ENCODE measurements around the gene RIMOC1. TPM values are rescaled to one million over a fixed set of nuclear protein-coding genes. Genes with fewer than 3 reads are reported as not detected.
"Not testable (repeated sequence)": the region's sequence is repeated elsewhere in the genome, so short reads cannot be mapped to it uniquely, and the experiment has no call there.

The RIMOC1 gene
- total and polyA plus RNA-seq, 2 donors, result 12.0 to 25.2 TPM

DNA sequence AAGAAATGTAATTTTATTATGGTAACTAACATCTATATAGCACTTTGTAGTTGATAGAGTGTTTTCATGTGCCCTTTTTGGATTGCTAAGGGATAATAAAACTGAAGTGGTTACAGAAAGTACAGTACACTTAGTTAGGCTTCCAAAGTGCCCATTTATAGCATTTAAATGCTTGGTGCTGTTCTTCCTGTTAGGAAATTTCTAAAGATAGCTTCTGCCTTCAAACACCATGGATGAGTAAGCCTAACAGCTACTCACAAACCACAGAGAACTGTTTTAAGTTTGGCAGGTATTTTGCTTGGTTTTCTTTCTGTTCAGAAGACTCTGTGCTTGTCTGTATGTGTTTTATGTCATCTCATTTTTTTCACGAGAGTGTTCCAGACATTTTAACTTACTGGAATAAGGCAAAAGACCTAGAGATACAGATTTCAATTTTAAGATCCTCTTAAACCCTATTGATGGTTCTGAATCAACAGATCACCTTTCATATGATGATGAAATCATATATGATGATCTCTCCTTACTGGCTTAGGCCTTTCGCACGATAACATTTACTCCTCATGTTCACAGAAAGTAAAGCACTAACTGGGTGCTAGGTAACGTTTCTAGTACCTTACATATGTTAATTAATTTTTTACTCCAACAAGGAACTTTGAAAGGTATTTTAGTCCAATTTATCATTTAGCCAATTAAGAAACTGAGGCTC lies 4.4 kb downstream of the RIMOC1 start:
- Histone ChIP-seq H3K4me3 (ENCODE audit: low read depth, low read length) (no peak overlapping the region), H3K36me3 (ENCODE audit: insufficient read depth) (no peaks in the 10 kb centered on the region), H3K4me1 (ENCODE audit: insufficient read depth) (no peaks in the 10 kb centered on the region), H3K27ac (ENCODE audit: low read depth) (no peak overlapping the region)
- 92% methylated on average over 4 of the region's 4 CpGs for WGBS
- DNase-seq (ENCODE audit: extremely low spot score), result no peak

DNA sequence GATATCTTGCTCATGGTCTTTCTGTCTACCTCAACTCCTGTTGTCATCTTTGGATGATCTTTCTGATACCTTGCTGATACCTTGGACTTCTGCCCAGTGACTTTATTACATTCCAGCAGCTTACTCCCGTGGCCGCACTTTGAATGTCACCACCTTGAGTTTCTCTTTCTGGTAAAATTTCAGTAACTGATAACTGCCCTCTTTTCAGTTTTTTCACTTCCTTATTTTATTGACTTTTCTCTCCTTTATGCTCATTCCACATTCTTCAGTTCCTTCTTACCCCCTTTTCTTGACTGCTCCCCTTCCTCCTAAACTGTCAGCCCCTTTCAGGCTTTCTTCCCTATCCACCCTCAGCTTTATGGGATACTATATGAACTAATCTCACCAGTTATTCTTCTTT lies 14.0 kb downstream of the RIMOC1 start:
- Histone ChIP-seq H3K27ac (ENCODE audit: low read depth) (no peak overlapping the region), H3K36me3 (ENCODE audit: insufficient read depth) (peaks cover 9% of the 10 kb centered on the region), H3K4me3 (ENCODE audit: low read depth, low read length) (no peak overlapping the region), H3K4me1 (ENCODE audit: insufficient read depth) (no peaks in the 10 kb centered on the region)
- no peak for DNase-seq (ENCODE audit: extremely low spot score)
- WGBS, result 82% methylated on average over 2 of the region's 2 CpGs

DNA sequence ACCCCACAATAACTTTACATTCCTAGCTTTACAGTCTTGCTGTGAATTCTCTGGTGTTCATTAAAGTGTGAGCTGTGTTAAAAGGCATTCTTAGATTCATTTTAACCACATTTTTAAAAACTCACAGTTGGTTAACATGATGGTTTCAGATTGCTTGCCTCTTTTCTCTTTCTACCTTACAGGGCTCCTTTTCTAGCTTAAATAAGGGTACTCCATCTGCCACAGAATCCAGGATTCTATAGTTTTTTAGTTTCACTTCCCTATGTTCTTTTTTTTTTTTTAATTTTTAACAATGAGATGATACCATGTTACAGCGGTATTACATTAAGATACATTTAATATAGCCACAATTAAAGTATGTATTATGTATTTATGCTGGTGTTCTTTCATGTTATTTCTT lies 17.0 kb downstream of the RIMOC1 start:
- Histone ChIP-seq H3K4me1 (ENCODE audit: insufficient read depth) (no peaks in the 10 kb centered on the region), H3K4me3 (ENCODE audit: low read depth, low read length) (no peak overlapping the region), H3K36me3 (ENCODE audit: insufficient read depth) (peaks cover 5% of the 10 kb centered on the region), H3K27ac (ENCODE audit: low read depth) (no peak overlapping the region)
- DNase-seq (ENCODE audit: extremely low spot score), result no peak
- WGBS, result 96% methylated on average over 1 of the region's 1 CpG

DNA sequence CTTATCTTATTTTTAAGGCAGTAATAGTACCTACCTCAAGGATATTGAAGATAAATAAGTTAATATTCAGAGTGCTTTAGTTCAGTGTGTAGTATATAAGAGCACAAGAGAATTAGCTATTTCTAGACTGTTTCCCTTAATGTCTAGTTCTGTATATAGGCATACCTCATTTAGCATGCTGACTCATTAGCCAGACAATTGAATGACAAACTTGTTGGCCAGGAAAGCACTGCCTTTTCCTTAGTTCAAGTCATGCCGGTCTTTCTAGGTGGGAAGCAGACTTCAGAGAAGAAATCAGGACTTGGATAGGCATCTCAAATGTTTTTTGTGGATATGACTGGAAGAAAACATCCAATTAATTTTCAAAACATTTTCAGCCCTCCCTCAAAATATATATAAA lies 17.7 kb downstream of the RIMOC1 start:
- WGBS, result 88% methylated on average over 1 of the region's 1 CpG
- H3K4me1 ChIP-seq (ENCODE audit: insufficient read depth), result no peaks in the 10 kb centered on the region
- no peak for DNase-seq (ENCODE audit: extremely low spot score)
- no peak overlapping the region for H3K27ac ChIP-seq (ENCODE audit: low read depth)
- peaks cover 5% of the 10 kb centered on the region for H3K36me3 ChIP-seq (ENCODE audit: insufficient read depth)
- H3K4me3 ChIP-seq (ENCODE audit: low read depth, low read length), result no peak overlapping the region

DNA sequence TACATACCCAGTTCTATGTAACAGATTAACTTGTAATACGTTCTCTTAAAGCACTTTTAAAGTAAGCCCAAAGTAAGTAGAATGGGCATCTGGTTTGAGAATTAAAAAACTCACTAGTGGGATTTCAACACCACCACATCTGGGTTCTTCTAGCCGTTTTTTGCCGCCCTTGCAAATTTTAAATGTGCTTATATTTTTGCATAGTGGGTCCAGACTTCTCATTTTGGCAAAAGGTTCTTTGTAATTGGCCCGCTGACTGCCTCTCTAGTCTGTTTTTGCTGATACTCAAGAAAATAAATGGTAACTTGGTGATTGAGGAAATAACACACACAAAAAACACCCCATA lies 20.4 kb downstream of the RIMOC1 start:
- peak overlapping the region; percentile 95 for H3K27ac ChIP-seq (ENCODE audit: low read depth)
- H3K36me3 ChIP-seq (ENCODE audit: insufficient read depth), result peaks cover 2% of the 10 kb centered on the region
- WGBS, result 55% methylated on average over 4 of the region's 4 CpGs
- no peaks in the 10 kb centered on the region for H3K4me1 ChIP-seq (ENCODE audit: insufficient read depth)
- peak overlapping the region; percentile 66 for H3K4me3 ChIP-seq (ENCODE audit: low read depth, low read length)
- no peak for DNase-seq (ENCODE audit: extremely low spot score)

DNA sequence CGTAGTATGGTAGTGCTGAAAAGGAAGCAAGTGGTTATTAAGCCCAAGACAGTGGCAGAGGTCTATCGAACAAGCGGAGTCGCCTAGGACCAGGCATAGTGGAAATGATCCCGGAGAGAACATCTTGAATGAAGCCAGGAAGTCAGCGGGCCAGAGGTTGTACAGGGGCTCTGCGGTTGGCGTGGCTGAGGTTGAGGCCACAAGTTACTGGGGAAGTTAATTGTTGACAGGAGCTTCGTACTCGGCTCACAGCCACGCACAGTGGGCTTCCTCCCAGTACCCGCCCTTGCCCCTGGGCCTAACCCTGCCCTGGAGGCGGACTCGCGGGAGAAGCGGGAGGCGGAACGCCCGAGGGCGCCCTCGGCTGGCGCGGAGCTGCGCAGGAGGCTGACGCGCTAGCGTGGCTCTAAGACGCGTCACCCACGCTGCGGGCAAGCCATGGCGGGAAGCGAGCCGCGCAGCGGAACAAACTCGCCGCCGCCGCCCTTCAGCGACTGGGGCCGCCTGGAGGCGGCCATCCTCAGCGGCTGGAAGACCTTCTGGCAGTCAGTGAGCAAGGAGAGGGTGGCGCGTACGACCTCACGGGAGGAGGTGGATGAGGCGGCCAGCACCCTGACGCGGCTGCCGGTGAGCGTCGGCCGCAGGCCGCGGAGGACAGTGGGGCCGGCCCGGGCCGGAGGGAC lies 20.9 kb downstream of the RIMOC1 start, which contains the start of gene FBXO4:
Gene FBXO4, plus strand, starts transcription at position 410 of the 683 bp plus-strand sequence. Its CDS starts 29 bp downstream, at position 439.
- peak within 1 kb of the TSS; percentile 66 for H3K4me3 ChIP-seq (ENCODE audit: low read depth, low read length)
- peaks cover 4% of the 10 kb centered on the region for H3K36me3 ChIP-seq (ENCODE audit: insufficient read depth)
- no peaks in the 10 kb centered on the region for H3K4me1 ChIP-seq (ENCODE audit: insufficient read depth)
- peak; percentile 35 for DNase-seq (ENCODE audit: extremely low spot score)
- under 1% methylated on average over 60 of the region's 60 CpGs for WGBS
- H3K27ac ChIP-seq (ENCODE audit: low read depth), result peak within 1 kb of the TSS; percentile 95

DNA sequence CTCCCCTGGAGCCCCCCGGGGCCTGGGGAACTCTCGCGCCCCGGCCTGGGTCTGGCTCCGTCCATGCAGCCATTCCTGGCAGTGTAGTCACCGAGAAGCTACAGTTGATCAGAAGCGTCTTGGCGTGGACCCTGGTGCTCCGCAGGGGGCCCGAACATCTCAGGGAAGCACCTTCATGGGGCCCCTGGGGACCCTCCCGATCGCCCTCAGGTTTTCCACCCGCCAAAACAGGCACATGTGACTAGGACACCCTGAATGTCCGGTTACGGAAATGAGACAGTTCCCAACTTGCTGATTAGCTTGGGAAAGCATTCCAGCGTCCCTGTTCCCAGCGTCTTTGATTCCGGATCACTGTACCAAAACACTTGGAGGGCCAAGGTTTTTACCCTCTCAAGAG lies 21.4 kb downstream of the RIMOC1 start:
- H3K4me1 ChIP-seq (ENCODE audit: insufficient read depth), result no peaks in the 10 kb centered on the region
- DNase-seq (ENCODE audit: extremely low spot score), result no peak
- WGBS, result under 1% methylated on average over 18 of the region's 18 CpGs
- peak overlapping the region; percentile 66 for H3K4me3 ChIP-seq (ENCODE audit: low read depth, low read length)
- H3K27ac ChIP-seq (ENCODE audit: low read depth), result peak overlapping the region; percentile 95
- peaks cover 2% of the 10 kb centered on the region for H3K36me3 ChIP-seq (ENCODE audit: insufficient read depth)

DNA sequence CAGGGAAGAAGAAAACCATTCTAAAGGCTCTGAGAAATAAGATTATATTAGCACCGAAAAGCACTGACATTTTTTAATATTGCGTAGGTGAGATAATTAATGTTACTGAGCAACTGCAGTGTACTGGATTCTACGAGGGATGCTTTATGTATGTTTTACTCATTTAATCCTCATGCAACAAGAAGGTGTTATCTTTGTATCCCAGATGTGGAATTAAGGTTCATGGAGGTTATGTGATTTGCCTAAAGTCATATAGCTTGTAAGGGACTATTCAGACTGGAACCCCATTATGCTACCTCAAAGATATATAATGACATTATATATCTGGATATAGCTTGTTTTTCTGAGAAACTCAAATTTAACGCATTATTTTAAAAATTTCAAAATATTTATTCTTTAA lies 23.5 kb downstream of the RIMOC1 start:
- 94% methylated on average over 4 of the region's 4 CpGs for WGBS

DNA sequence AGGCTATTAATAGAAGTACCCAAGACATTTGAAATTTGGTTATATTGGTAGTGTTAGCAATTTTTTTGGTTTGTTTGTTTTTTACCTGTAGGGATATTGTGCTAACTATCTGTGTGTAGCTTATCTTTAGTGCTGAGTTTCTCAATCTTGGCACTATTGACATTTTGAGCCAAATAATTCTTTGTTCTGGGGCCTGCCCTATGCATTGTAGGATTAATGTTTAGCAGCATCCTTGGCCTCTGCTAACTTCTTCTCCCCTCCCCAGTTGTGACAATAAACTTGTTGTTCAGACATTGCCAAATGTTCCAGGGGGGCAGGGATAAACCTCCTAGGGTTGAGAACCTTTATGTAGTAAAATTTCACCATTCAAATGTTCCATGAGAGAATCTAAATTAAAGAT lies 24.9 kb downstream of the RIMOC1 start:
- Histone ChIP-seq H3K27ac (ENCODE audit: low read depth) (no peak overlapping the region), H3K36me3 (ENCODE audit: insufficient read depth) (peaks cover 3% of the 10 kb centered on the region), H3K4me1 (ENCODE audit: insufficient read depth) (no peaks in the 10 kb centered on the region), H3K4me3 (ENCODE audit: low read depth, low read length) (no peak overlapping the region)
- DNase-seq (ENCODE audit: extremely low spot score), result no peak

More for the DNA sequence above, 23.5 kb downstream of the RIMOC1 start:
- H3K27ac ChIP-seq (ENCODE audit: low read depth), result no peak overlapping the region
- peaks cover 3% of the 10 kb centered on the region for H3K36me3 ChIP-seq (ENCODE audit: insufficient read depth)
- no peak overlapping the region for H3K4me3 ChIP-seq (ENCODE audit: low read depth, low read length)
- DNase-seq (ENCODE audit: extremely low spot score), result no peak
- no peaks in the 10 kb centered on the region for H3K4me1 ChIP-seq (ENCODE audit: insufficient read depth)

DNA sequence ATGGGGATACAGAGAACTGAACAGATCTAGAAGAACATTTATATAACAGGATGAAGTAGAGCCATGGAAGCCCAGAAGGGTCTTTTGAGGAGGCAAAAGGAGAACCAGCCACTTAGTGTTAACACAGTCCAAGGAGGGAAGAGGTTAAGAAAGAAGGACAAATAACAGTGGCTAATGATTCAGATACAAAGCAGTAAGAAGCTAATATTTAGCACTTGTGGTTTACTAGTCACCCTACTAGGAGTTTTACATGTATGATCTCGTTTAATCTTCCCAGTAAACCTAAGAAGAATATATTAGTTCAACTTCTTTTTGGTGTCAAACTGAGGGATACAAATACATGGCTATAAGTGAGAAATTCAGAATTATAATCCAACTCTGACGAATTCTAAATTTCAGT lies 28.6 kb downstream of the RIMOC1 start:
- DNase-seq (ENCODE audit: extremely low spot score), result no peak
- H3K27ac ChIP-seq (ENCODE audit: low read depth), result no peak overlapping the region
- H3K4me3 ChIP-seq (ENCODE audit: low read depth, low read length), result no peak overlapping the region
- no peaks in the 10 kb centered on the region for H3K4me1 ChIP-seq (ENCODE audit: insufficient read depth)
- WGBS, result 96% methylated on average over 2 of the region's 2 CpGs
- peaks cover 6% of the 10 kb centered on the region for H3K36me3 ChIP-seq (ENCODE audit: insufficient read depth)

DNA sequence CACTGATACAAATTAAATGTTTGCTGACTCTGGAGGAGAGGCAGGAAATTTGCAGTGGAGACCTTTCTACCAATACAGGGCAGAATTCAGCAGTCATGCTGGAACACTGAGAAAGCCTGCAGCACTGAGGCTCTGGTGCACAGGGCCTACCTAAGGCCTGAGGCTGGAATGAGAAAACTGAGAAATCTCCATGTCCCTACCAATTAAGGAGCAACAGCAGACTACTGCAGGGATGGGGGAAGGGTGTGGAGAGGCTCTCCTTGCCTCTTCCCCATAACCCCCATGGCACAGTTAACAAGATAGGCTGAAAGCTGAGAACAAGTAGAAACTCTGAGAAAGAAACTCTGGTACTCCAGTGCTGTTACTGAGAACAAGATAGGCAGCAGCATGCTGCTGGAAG lies 31.4 kb downstream of the RIMOC1 start:
- no peaks in the 10 kb centered on the region for H3K4me1 ChIP-seq (ENCODE audit: insufficient read depth)
- H3K36me3 ChIP-seq (ENCODE audit: insufficient read depth), result peaks cover 4% of the 10 kb centered on the region
- DNase-seq (ENCODE audit: extremely low spot score), result no peak
- H3K4me3 ChIP-seq (ENCODE audit: low read depth, low read length), result no peak overlapping the region
- no peak overlapping the region for H3K27ac ChIP-seq (ENCODE audit: low read depth)

DNA sequence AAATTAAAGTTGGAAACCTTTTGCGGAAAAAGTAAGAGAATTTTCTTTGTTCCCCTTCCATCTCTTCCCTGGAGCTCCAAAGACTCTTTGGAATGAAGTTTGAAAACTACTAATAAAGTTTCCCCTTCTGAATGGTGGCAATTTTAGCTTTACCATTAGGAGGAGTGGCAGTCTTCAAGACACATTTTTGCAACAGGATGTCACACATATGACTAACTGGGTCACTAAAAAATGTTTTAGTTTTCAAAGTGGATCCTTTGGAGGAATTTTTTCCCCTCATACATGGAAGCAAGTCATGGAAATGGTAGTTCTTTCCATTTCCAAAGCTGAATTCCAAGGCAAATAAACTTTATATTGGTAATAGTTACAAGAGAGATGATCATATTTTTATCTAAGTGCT lies 36.5 kb downstream of the RIMOC1 start:
- WGBS, result 96% methylated on average over 1 of the region's 1 CpG
- no peak overlapping the region for H3K4me3 ChIP-seq (ENCODE audit: low read depth, low read length)
- no peaks in the 10 kb centered on the region for H3K4me1 ChIP-seq (ENCODE audit: insufficient read depth)
- no peaks in the 10 kb centered on the region for H3K36me3 ChIP-seq (ENCODE audit: insufficient read depth)
- DNase-seq (ENCODE audit: extremely low spot score), result no peak
- H3K27ac ChIP-seq (ENCODE audit: low read depth), result no peak overlapping the region

DNA sequence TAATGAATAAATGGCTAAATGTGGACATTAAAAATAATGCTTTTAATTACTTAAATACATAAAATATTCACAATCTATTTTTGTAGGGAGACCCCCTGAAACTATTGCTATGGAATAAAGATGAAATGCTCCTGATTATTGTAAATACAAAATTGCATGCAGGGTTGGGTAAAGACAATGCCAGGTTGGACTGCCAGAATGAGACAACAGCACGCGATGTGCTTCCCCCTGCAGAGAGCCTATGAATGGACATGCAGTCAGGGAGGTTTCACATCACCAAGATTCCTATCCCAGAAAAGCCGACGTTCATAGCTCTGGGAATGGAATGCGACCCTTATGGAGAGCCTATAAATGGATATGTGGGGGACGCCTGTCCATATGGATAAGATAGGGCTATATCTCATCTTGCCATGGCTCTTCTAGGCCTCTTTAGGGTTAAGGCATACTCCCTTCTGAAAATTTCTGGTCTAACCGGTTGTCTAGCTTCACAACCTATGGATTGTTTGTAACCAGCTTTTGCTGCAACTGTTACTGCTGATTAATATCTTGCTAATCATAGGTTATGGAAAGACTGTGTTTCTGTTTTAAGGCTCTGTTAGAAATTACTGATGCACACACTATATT lies 41.3 kb downstream of the RIMOC1 start:
- not testable (repeated sequence) for H3K4me1 ChIP-seq (ENCODE audit: insufficient read depth); H3K27ac ChIP-seq (ENCODE audit: low read depth); H3K4me3 ChIP-seq (ENCODE audit: low read depth, low read length); H3K36me3 ChIP-seq (ENCODE audit: insufficient read depth); DNase-seq (ENCODE audit: extremely low spot score)
- WGBS, result 79% methylated on average over 7 of the region's 7 CpGs

DNA sequence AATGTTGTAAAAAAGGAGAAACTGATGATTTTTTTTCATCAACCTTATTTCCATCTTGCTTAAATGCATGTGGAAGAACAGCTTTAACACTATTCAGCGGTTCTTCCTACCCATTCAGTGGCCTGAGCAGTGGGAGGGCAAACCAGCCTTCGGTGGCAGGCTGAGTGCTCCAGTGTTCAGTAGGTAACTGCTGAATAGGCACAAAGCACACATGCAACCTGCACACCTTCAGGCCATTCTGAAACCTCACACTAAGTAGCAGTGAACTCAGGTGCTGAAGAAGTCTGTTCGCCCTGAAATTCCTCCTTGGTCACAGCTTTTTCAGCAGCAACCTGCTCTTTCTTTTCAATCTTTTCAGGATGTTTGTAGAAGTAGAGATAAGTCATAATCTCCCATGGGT lies 47.1 kb downstream of the RIMOC1 start:
- Histone ChIP-seq H3K4me3 (ENCODE audit: low read depth, low read length) (no peak overlapping the region), H3K36me3 (ENCODE audit: insufficient read depth) (no peaks in the 10 kb centered on the region), H3K4me1 (ENCODE audit: insufficient read depth) (no peaks in the 10 kb centered on the region), H3K27ac (ENCODE audit: low read depth) (no peak overlapping the region)
- 74% methylated on average over 3 of the region's 3 CpGs for WGBS
- DNase-seq (ENCODE audit: extremely low spot score), result no peak
